GM18507 (cell line): ENCODE measurements around the gene MRGPRX3.
A peak's percentile ranks its signal among the peaks of the same experiment; 100 is the strongest.
"Not testable (repeated sequence)": the region's sequence is repeated elsewhere in the genome, so short reads cannot be mapped to it uniquely, and the experiment has no call there.

ENCODE experiments used
- DNase-seq: peaks from one replicate; pipeline ENCODE4 v3.0.0; 2011; ENCODE audit warnings: low read depth; ENCODE audit not compliant: insufficient read length; ENCODE audit errors: extremely low spot score
- FAIRE-seq: peaks from 2 replicates; lab custom pipeline; 2011; peaks lifted over from hg19 to GRCh38; lab: Jason Lieb, UNC

The MRGPRX3 gene

GRCh38 chr11:18132341-18132740, at the start of gene MRGPRX3:
MRGPRX3 (plus strand) TSS chr11:18132571; CDS start chr11:18137203, 4,632 bp downstream.
- FAIRE-seq: no peak
- no peak for DNase-seq

- no peak for FAIRE-seq
- DNase-seq: no peak
Measured at GRCh38 chr11:18088366-18088765, 44.0 kb upstream of the MRGPRX3 start.

- DNase-seq (no peak), FAIRE-seq (no peak)
Measured at GRCh38 chr11:18088966-18089365, 43.4 kb upstream of the MRGPRX3 start.

DNA sequence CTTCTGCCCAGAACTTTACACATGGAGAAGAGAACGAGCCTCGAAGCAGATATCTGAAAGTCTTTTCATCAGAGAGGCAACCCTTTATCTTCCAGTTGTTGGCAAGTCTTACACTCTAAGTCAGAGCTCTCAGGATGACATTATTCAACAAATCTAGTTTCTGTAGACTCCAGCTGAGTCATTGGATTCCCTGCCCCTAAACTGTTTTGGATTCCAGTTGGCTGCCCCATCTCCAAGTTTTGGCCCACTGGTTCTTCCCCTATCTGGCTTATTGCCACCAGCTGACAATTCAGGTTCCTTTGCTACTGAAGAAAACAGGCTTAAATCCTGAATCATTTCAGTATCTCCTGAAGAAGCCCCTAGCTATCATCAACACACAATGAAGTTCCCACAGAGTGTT, 40.6 kb upstream of the MRGPRX3 start:
- no peak for DNase-seq
- FAIRE-seq: no peak

GRCh38 chr11:18093959-18094358, 38.4 kb upstream of the MRGPRX3 start:
- FAIRE-seq (no peak), DNase-seq (no peak)

DNA sequence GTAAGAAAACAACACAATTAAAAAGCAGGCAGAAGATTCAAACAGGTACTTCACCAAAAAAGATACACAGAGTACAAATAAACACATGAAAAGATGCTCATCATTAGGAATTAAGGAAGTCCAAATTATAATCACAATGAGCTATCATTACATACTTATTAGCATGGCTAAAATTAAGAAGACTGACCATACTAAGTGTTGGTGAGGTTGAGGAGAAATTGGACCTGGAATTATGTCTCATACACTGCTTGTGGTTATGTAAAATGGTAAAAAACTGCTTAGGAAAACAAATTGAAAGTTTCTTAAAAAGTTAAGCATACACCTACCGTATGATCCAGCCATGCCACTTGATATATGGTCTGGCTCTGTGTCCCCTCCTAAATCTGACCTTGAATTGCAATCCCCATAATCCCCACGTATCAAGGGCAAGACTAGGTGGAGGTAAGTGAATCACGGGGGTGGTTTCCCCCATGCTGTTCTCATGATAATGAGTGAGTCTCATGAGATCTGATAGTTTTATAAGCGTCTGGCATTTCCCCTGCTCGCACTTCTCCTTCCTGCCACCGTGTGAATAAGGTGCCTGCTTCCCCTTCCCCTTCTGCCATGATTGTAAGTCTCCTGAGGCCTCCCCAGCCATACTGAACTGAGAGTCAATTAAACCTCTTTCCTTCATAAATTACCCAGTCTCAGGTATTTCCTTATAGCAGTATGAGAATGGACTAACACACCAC, 31.3 kb upstream of the MRGPRX3 start:
- FAIRE-seq (peak; percentile 55), DNase-seq (no peak)

DNA sequence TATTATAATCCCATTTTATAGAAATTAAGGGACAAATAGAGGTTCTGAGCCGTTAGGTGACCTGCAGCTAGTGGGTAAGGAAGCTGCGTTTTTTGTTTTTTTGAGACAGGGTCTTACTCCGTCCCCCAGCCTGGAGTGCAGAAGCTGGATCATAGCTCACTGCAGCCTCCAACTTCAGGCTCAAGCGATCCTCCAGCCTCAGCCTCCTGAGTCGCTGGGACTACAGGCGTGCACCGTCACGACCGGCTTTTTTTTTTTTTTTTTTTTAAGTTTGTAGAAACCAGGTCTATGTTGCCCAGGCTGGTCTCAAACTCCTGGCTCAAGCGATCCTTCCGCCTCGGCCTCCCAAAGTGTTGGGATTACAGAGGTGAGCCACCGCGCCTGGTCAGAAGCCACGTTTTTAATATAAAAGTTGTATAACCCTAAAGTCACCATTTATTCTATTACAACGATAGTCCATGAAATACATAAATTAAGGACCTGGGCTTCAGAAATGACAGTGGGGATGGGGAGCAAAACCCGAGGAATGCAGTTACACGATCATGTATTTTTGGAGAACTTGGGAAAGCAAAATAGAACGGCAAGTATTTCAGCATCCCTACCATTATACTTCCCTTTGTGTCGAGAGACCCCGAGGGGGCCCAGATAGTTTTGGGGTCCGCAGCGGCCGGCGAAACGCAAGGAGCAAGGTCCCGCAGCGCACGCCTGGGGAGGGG, 27.1 kb upstream of the MRGPRX3 start:
- FAIRE-seq (no peak), DNase-seq (no peak)

- DNase-seq: peak; percentile 94
- FAIRE-seq: peak; percentile 86
Measured at GRCh38 chr11:18105802-18106574, 26.4 kb upstream of the MRGPRX3 start, which contains the start of gene SAAL1. SAAL1 (minus strand) TSS chr11:18106082; CDS start chr11:18106041, 41 bp downstream.

DNA sequence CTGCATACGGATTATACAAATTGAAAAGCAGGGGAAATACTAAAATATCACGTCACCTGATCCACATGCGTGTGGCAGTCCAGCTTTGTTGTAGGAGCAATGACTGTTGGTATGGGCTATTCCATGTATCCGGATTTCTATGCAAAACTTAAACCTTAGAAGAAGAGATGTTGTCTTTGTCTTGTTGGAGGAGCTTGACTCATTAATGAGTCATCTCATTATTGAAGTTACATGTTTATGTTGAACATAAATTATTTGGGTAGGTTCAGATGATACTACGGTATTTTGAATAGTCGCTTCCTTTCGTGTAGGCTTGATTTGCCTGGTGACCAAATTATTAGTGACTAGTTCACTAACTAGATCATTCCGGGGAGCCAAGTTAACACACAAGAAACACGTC, 25.7 kb upstream of the MRGPRX3 start:
- DNase-seq: no peak
- FAIRE-seq: no peak

- DNase-seq (no peak), FAIRE-seq (no peak)
Measured at GRCh38 chr11:18108254-18108653, 24.1 kb upstream of the MRGPRX3 start.

GRCh38 chr11:18111005-18111404, 21.4 kb upstream of the MRGPRX3 start:
- FAIRE-seq (no peak), DNase-seq (no peak)

GRCh38 chr11:18115360-18116127, 16.8 kb upstream of the MRGPRX3 start:
- DNase-seq: peak; percentile 65
- peak; percentile 81 for FAIRE-seq

- DNase-seq, FAIRE-seq: not testable (repeated sequence)
Measured at GRCh38 chr11:18121331-18121828, 11.0 kb upstream of the MRGPRX3 start.

- DNase-seq, FAIRE-seq: not testable (repeated sequence)
Measured at GRCh38 chr11:18131115-18131514, 1.3 kb upstream of the MRGPRX3 start.

DNA sequence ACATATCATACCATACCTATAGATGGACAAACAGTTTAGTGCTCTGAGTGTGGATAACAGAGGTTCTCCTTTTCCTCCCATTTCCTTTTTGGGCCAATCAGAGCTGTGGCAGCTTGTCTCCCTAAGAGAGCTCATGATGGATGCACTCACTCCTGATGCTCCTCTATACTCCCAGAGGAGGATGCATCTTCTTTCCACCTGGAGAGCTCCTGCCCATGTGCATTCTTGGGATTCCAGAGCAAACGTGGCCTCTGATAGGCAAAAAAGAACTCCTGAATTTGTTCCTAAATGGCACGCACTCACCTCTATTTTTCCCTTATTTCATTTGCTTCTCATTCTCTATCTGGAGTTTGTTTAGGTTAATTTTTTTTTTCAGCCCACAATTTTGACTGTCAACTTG, 2.9 kb downstream of the MRGPRX3 start:
- FAIRE-seq: no peak

DNA sequence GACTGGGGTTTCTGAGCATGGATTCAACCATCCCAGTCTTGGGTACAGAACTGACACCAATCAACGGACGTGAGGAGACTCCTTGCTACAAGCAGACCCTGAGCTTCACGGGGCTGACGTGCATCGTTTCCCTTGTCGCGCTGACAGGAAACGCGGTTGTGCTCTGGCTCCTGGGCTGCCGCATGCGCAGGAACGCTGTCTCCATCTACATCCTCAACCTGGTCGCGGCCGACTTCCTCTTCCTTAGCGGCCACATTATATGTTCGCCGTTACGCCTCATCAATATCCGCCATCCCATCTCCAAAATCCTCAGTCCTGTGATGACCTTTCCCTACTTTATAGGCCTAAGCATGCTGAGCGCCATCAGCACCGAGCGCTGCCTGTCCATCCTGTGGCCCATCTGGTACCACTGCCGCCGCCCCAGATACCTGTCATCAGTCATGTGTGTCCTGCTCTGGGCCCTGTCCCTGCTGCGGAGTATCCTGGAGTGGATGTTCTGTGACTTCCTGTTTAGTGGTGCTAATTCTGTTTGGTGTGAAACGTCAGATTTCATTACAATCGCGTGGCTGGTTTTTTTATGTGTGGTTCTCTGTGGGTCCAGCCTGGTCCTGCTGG, 4.9 kb downstream of the MRGPRX3 start:
- FAIRE-seq (no peak), DNase-seq (no peak)

More for the DNA sequence above, 2.9 kb downstream of the MRGPRX3 start:
- DNase-seq: no peak

GRCh38 chr11:18140145-18140544, 7.8 kb downstream of the MRGPRX3 start:
- FAIRE-seq (no peak), DNase-seq (no peak)

DNA sequence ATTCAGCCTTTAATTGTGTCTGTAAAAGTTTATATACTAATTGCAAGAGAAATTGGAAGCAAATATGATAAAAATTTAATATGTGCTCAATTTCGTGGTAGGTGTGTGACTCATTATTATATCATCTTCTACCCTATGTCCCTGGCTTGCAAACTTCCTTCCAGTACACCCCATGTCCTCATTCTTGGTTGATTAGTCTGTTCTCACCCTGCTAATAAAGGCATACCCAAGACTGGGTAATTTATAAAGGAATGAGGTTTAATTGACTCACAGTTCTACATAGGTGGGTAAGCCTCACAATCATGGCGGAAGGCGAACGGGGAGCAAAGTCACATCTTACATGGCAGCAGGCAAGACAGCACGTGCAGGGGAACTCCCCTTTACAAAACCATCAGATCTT, 11.9 kb downstream of the MRGPRX3 start:
- no peak for FAIRE-seq
- no peak for DNase-seq

DNA sequence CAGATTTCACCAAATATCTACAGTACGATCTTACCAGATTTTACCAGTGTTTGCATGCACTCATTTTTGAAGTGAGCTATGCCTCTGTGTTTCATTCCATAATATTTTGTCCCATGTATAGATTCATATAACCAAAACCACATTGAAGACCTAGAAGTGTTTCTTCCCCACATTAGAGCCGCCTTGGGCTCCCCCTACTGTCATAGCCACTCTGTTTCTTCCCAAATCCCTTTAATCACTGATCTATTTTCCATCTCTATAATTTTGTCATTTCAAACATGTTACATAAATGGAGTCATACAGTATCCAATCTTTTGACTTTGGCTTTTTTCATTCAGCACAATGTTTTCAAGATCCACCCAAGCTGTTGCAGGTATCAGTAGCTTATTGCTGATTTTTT, 12.7 kb downstream of the MRGPRX3 start:
- FAIRE-seq: no peak
- DNase-seq: no peak
